Adrenal gland (tissue), 12 donors: ENCODE measurements around the gene PDE7B. TPM values are rescaled to one million over a fixed set of nuclear protein-coding genes. Genes with fewer than 3 reads are reported as not detected.
A peak's percentile ranks its signal among the peaks of the same experiment; 100 is the strongest.
"Not testable (repeated sequence)": the region's sequence is repeated elsewhere in the genome, so short reads cannot be mapped to it uniquely, and the experiment has no call there.

ENCODE experiments used
- DNase-seq, 7 donors: peaks; one replicate each; pipeline ENCODE4 v3.0.0-alpha.2; 2019 to 2020
- H3K27ac ChIP-seq, 5 donors: fragments of 200-600 bp; sonication (generic) in 4 of 5; 1 replicate in 3 of 5; 2 replicates in 2 of 5; pipeline versions ENCODE4 v1.5.1 to v1.8.0; 2016 to 2020; ENCODE audit warnings: mild to moderate bottlenecking in 1 of 5
- H3K27me3 ChIP-seq: fragments of 200-600 bp; 2 replicates; pipeline ENCODE4 v1.8.0; 2021
- H3K36me3 ChIP-seq, 2 donors: fragments of 200-600 bp; replicated peaks in 1 of 2; 1 replicate in 1 of 2; 2 replicates in 1 of 2; pipeline versions ENCODE4 v1.5.1 to v1.8.0; 2018 to 2022
- H3K4me1 ChIP-seq, 2 donors: fragments of 200-600 bp; replicated peaks in 1 of 2; 1 replicate in 1 of 2; 2 replicates in 1 of 2; pipeline versions ENCODE4 v1.5.1 to v1.8.0; 2018 to 2021
- H3K4me3 ChIP-seq, 4 donors: fragments of 200-600 bp; sonication (generic) in 3 of 4; one replicate each; pipeline ENCODE4 v1.5.1; 2016 to 2018
- H3K9me3 ChIP-seq, 3 donors: fragments of 200-600 bp; sonication (generic) in 1 of 3; replicated peaks in 1 of 3; 1 replicate in 2 of 3; 2 replicates in 1 of 3; pipeline versions ENCODE4 v1.5.1 to v1.8.0; 2016 to 2021
- CTCF ChIP-seq, 6 experiments: fragments of 450-650 bp in 4 of 6; fragments of 200-600 bp in 2 of 6; sonication (generic) in 1 of 6; IDR thresholded peaks; 1 replicate in 5 of 6; 2 replicates in 1 of 6; pipeline versions ENCODE4 v1.5.1 to v1.8.0; 2016 to 2021; ENCODE audit warnings: antibody characterized with exemption in 6 of 6, mild to moderate bottlenecking in 2 of 6, moderate library complexity in 1 of 6
- POLR2A ChIP-seq, 2 donors: fragments of 450-650 bp; IDR thresholded peaks; one replicate each; pipeline ENCODE4 v1.6.1; 2017; ENCODE audit warnings: antibody characterized with exemption in 2 of 2, mild to moderate bottlenecking in 2 of 2, moderate library complexity in 1 of 2
- WGBS, 4 donors: extraction: QIAGEN DNeasy Blood & Tissue Kit in 2 of 4; methylation state at CpG; one replicate each; pipeline versions ENCODE4 v1.1.5 to v1.1.7; 2013 to 2017; 5-methylcytosine and 5-hydroxymethylcytosine counted together
- intact Hi-C, 2 donors: fragments of 100-400 bp; cut with DNase I; formaldehyde crosslinking; loops; one replicate each; pipeline versions ENCODE4 v1.14.1 to v1.15.0; 2022 to 2023
- polyA plus RNA-seq, 3 donors: library from polyadenylated mRNA; stranded (reverse); fragments of 200-250 nt in 2 of 3; fragments of 350-450 nt in 1 of 3; fragmentation: Illumina TruSeq in 1 of 3; extraction: RNeasy Lipid Tissue Mini Kit (QIAGEN cat#74804) in 1 of 3; gene quantifications; one replicate each; pipeline ENCODE4 v1.2.3, GENCODE V29; 2013 to 2014
- total RNA-seq, 9 donors: library from RNA; depleted of rRNA in 4 of 9; stranded (reverse); fragments of >200 nt in 4 of 9; fragments of 120-200 nt in 1 of 9; fragmentation: NEBNext Ultra II Directional in 1 of 9; extraction: Animal tissue kit (Norgen Biotek cat#: 25700) in 1 of 9; gene quantifications; one replicate each; pipeline versions ENCODE4 v1.1.0 to v1.2.4, GENCODE V29; 2013 to 2023
- donor health status: healthy with polysubstance abuse.
- donor health status: Bipolar disorder and iron deficiency.
- donor health status: DM: yes; HTN: yes; CAD: no.
- donor health status: DM: no; HTN: no; CAD: no.
- donor health status: DM: no; HTN: no; CAD: no.
- donor health status: DM: yes; HTN: yes; CAD: no.

Gene PDE7B
- total and polyA plus RNA-seq, 12 donors = 1.3 to 11.5 (median 5.2) TPM

- Histone ChIP-seq H3K4me1 (no peaks in the 10 kb centered on the region), H3K27me3 (no peaks in the 10 kb centered on the region), H3K4me3 (no peak overlapping the region), H3K36me3 (no peaks in the 10 kb centered on the region), H3K27ac (no peak overlapping the region), H3K9me3 (no peaks in the 10 kb centered on the region)
- intact Hi-C loops = no loop called here
- TF ChIP-seq POLR2A (IDR thresholded peaks at IDR 0.05) (no peak), CTCF (IDR thresholded peaks at IDR 0.05) (no peak)
- no peak for DNase-seq
These were observed 362.4 kb downstream of the PDE7B start for GRCh38 chr6:136213853-136214252.

- Histone ChIP-seq H3K9me3 (no peaks in the 10 kb centered on the region), H3K36me3 (no peaks in the 10 kb centered on the region), H3K4me3 (no peak overlapping the region), H3K4me1 (no peaks in the 10 kb centered on the region), H3K27me3 (no peaks in the 10 kb centered on the region), H3K27ac (no peak overlapping the region)
- 85 to 88% (median 86%) methylated on average over 10 of the region's 10 CpGs for WGBS, 4 donors
- intact Hi-C loops = no loop called here
- TF ChIP-seq POLR2A (IDR thresholded peaks at IDR 0.05) = no peak
- TF ChIP-seq CTCF (IDR thresholded peaks at IDR 0.05) = no peak
- no peak for DNase-seq
These were observed 365.3 kb downstream of the PDE7B start for GRCh38 chr6:136216503-136217401.

DNA sequence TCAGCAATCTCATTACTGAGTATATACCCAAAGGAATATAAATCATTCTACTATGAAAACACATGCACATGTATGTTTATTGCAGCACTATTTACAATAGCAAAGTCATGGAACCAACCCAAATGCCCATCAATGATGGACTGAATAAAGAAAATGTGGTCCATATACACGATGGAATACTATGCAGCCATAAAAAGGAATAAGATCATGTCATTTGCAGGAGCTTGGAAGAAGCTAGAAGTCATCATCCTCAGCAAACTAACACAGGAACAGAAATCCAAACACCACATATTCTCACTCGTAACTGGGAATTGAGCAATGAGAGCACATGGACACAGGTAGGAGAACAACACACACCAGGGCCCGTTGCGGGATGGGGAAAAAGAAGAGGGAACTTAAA, 373.5 kb downstream of the PDE7B start:
- H3K4me1 ChIP-seq = peaks cover 0 to 17% of the 10 kb centered on the region in 2 donors
- 94 to 97% (median 95%) methylated on average over 4 of the region's 4 CpGs for WGBS, 4 donors
- not testable (repeated sequence) for H3K4me3 ChIP-seq, H3K27me3 ChIP-seq, H3K27ac ChIP-seq, DNase-seq, H3K9me3 ChIP-seq, H3K36me3 ChIP-seq
- intact Hi-C loops = loop anchor here (5.0 to 10.0 kb wide), 3 partner anchors 190 to 690 kb away; no protein-coding TSS in a partner anchor

DNA sequence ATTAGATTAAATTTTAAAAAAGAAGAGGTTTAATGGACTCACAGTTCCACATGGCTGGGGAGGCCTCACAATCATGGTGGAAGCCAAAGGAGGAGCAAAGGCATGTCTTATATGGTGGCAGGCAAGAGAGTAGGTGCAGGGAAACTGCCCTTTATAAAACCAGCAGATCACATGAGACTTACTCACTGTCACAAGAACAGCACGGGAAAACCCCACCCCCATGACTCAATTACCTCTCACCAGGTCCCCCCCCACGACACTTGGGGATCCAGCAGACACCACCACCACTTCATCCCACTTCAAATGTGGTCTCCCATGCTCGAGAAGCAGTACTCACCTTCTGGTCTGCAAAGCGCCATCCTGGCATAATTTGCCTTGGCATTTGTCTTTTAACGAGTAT, 374.0 kb downstream of the PDE7B start:
- DNase-seq = peak in 1 of 7 donors; percentile 27
- 67 to 78% (median 74%) methylated on average over 5 of the region's 5 CpGs for WGBS, 4 donors
- intact Hi-C loops = loop anchor here (5.0 to 10.0 kb wide), 3 partner anchors 191 to 691 kb away; no protein-coding TSS in a partner anchor

More for the DNA sequence above, 374.0 kb downstream of the PDE7B start:
- H3K4me1 ChIP-seq = peaks cover 0 to 17% of the 10 kb centered on the region in 2 donors
- TF ChIP-seq POLR2A (IDR thresholded peaks at IDR 0.05) = no peak
- TF ChIP-seq CTCF (IDR thresholded peaks at IDR 0.05) = no peak
- H3K4me3 ChIP-seq = no peak overlapping the region
- no peaks in the 10 kb centered on the region for H3K36me3 ChIP-seq
- no peaks in the 10 kb centered on the region for H3K9me3 ChIP-seq
- H3K27ac ChIP-seq = no peak overlapping the region
- H3K27me3 ChIP-seq = no peaks in the 10 kb centered on the region
